GM18858 (cell line): ENCODE measurements around the gene ZNF407.

Experiments used
- ATAC-seq: cut with Tn5 transposase; IDR thresholded peaks from one replicate; pipeline ENCODE4 v1.9.1; 2021; ENCODE audit not compliant: unreplicated experiment

The ZNF407 gene

DNA sequence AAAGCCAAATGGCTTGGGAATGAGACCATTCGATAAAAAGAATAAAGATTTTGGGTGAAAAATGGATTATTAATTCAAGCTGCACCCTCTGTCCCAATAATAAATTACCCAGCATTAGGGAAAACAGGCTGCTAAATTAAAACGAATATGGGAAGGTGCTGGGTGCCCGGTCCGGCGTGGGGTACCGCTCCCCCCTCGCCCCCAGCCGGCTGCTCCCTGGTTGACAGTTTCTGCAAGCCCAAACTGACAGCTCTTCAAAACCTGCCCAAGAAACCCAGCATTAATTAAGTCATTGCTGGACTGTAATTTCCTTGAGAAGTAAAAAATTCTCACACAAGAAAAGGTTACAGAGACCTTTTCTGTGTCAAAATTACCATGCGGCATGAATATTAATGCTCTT, 512.6 kb downstream of the ZNF407 start:
- ATAC-seq, result no peak

DNA sequence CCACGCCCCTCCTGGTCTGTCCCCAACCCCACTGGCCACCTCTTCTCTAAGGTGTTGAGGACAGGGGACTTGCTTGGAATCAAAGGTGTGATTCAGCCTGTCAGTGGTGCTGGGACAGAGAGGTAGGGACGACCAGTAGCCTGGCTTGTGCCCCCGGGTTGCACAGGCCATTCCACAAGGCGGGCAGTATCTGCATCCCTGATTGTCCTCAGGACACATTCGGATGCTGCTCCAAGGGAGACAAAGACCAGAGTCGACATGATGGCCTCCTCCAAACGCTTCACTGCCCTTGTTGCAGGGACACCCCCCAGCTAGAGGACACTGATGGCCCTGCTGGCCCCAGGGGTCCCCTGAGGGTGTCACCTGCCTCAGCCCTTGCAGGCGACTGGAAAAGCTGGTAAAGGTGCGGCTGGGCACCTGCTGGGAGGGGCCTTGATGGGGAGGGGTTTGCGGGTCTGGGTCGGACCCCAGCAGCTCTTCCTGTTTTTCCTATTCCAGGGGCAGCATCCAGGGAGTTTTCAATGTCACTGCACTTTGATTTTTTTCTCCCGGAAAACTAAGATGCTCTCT, 513.3 kb downstream of the ZNF407 start:
- ATAC-seq, result no peak

DNA sequence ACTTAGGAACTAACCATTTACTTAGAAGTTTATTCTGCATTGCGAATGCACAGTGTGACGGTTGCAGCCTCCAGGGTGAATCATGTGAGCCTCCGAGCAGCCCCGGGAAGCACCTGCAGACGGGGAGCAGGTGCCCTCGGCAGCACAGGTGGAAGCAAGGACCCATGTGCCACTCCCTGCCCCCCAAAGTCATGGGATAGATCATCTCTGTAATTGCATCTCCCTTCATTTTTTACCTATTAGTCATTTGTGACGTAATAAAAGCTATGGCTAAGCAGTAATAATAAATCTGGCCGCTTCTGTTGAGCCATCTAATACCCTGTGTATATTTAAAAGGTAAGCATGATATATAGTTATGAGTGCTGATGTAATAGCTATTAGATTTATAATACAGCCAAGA, 514.1 kb downstream of the ZNF407 start:
- no peak for ATAC-seq

DNA sequence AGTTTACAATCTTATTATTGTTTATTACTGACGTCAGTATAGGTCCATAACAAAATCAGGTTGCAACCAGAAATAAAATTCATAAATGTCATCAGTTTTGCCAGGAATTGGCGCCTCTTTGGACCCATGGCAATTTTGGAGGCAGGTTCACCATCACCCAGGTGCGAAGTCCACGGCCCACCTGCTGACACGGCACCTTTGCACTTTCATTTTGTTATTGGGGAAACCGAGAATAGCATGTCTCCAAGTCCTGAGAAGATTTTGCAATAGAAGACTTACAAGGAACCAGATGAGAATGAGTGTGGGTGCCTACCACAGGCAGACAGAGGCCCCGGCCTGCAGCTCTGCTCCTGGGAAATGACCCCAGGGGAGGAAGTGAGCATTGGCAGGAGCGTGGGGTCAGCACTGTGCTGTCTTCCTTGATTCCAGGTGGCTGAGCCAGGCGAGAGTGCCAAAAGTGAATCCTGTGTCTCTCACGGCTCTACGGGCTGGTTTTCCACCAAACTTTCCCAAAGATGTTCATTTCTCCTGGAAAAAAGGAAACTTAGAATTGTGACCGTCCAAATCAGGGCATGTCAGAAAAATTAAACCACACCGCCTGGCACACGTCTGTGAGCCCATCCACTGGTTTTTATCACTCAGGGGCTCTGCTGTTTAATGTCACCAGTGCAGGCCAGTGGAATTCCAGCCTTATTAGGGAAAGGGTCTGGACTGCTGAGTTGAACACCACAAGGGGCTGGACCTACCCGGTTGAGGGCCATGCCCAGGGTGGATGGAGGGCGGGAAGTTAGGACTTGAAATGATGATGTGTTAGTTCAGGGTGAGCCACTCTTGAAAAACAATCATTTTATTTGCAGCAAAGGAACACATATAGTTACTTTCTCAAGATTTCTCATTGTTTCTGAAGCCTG, 514.8 kb downstream of the ZNF407 start:
- no peak for ATAC-seq

DNA sequence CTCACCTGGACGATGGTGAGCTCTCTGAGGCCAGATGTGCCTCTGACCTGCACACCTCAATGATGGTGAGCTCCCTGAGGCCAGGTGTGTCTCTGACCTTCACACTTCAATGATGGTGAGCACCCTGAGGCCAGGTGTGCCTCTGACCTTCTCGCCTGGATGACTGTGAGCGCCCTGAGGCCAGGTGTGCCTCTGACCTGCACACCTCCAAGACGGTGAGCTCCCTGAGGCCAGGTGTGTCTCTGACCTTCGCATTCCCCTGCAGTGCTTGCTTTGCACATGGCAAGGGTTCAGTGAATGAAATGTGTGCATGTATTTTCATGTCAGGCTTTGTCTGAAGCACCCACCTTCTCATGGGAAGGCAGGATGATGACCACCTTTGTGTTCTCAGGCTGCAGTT, 515.8 kb downstream of the ZNF407 start:
- ATAC-seq, result no peak

DNA sequence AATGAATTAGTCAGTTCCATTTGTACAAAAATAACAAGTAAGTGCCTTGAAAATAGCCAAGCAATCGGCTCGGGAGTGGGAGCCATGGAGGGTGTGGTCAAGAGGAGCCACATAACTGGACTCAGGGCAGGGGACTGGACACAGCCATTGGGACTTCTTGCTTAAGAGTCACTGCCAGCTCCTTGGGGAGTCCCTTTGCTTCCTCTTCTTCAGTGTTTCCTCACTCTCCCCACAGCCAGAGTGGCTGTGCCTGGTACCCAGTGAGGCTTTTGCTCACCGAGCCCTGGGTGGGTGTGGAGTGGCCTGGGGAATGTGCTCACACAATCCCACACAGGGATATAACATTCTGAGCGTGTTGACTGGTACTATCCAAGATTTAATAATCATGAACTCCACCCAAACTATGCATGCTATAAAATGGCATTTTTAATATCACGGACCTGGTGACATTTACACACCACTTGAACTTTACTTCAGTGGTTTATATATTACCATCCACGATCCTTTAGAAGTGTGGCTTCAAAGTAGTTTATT, 516.6 kb downstream of the ZNF407 start:
- no peak for ATAC-seq
